ENCODE measurements around the gene C20orf96.

GRCh38 chr20:297098-297924, 6.8 kb upstream of the C20orf96 start, which contains the start of gene ZCCHC3:
- TF ChIP-seq EZH2 (IDR thresholded peaks at IDR 0.05; ENCODE audit: low read depth) (no peak), CTCF (conservative IDR thresholded peaks at IDR 0.05) (no peak)

Measured in PC-9 (cell line).